HepG2 (cell line): ENCODE measurements around the gene ALKBH4. TPM values are rescaled to one million over a fixed set of nuclear protein-coding genes. Genes with fewer than 3 reads are reported as not detected.

Experiments used
- ARNT ChIP-seq: fragments of 450-650 bp; IDR thresholded peaks from 2 replicates; pipeline ENCODE4 v1.6.1; 2017
- ATF7 ChIP-seq, 2 experiments: fragments of 450-650 bp in 1 of 2; sonication (generic) in 1 of 2; formaldehyde crosslinking in 1 of 2; IDR thresholded peaks; 2 replicates each; pipeline versions ENCODE4 v1.4.0 to v1.6.1; 2016 to 2020; ENCODE audit warnings: antibody characterized with exemption in 1 of 2, mild to moderate bottlenecking in 1 of 2, missing genetic modification reagents in 1 of 2
- CBX5 ChIP-seq: sonication (generic); formaldehyde crosslinking; IDR thresholded peaks from 2 replicates; pipeline ENCODE4 v1.4.0; 2020; ENCODE audit warnings: missing genetic modification reagents, borderline replicate concordance
- CHD4 ChIP-seq: fragments of 200-600 bp; sonication (generic); IDR thresholded peaks from 2 replicates; pipeline ENCODE4 v1.7.0; 2017; ENCODE audit warnings: mild to moderate bottlenecking, low read length, borderline replicate concordance
- FOXA3 ChIP-seq: IDR thresholded peaks from 2 replicates; pipeline ENCODE4 v1.6.1; 2016; ENCODE audit warnings: missing genetic modification reagents, missing compliant biosample characterization
- GFI1 ChIP-seq: sonication (generic); formaldehyde crosslinking; IDR thresholded peaks from 2 replicates; pipeline ENCODE4 v1.5.0; 2020; ENCODE audit warnings: missing genetic modification reagents, mild to moderate bottlenecking, borderline replicate concordance
- HMGA1 ChIP-seq: sonication (generic); formaldehyde crosslinking; conservative IDR thresholded peaks from 2 replicates; pipeline ENCODE4 v1.4.0; 2020; ENCODE audit warnings: missing genetic modification reagents
- IKZF4 ChIP-seq: sonication (generic); formaldehyde crosslinking; IDR thresholded peaks from 2 replicates; pipeline ENCODE4 v1.5.1; 2020; ENCODE audit warnings: borderline replicate concordance, mild to moderate bottlenecking, low read depth, missing genetic modification reagents; ENCODE audit errors: not compliant biosample characterization
- KAT8 ChIP-seq: IDR thresholded peaks from 2 replicates; pipeline ENCODE4 v1.6.1; 2016; ENCODE audit warnings: missing genetic modification reagents, missing compliant biosample characterization
- KDM3A ChIP-seq: IDR thresholded peaks from 2 replicates; pipeline ENCODE4 v1.6.1; 2018; ENCODE audit warnings: low read depth, missing compliant biosample characterization
- LBX2 ChIP-seq: sonication (generic); formaldehyde crosslinking; IDR thresholded peaks from 2 replicates; pipeline ENCODE4 v1.5.0; 2020; ENCODE audit warnings: missing genetic modification reagents, mild to moderate bottlenecking, borderline replicate concordance
- PHB2 ChIP-seq: fragments of 450-650 bp; IDR thresholded peaks from 2 replicates; pipeline ENCODE4 v1.6.1; 2018; ENCODE audit not compliant: partially characterized antibody
- POLR2G ChIP-seq: fragments of 200-400 bp; formaldehyde crosslinking; IDR thresholded peaks from 2 replicates; pipeline ENCODE4 v1.6.1; 2018; ENCODE audit warnings: mild to moderate bottlenecking, low read depth, low read length, moderate library complexity
- PRDM10 ChIP-seq: sonication (generic); formaldehyde crosslinking; IDR thresholded peaks from 2 replicates; pipeline ENCODE4 v1.4.0; 2020; ENCODE audit warnings: low read depth, missing genetic modification reagents
- RAD51 ChIP-seq: fragments of 450-650 bp; IDR thresholded peaks from 2 replicates; pipeline ENCODE4 v1.6.1; 2016; ENCODE audit warnings: borderline replicate concordance
- REPIN1 ChIP-seq: sonication (generic); formaldehyde crosslinking; IDR thresholded peaks from 2 replicates; pipeline ENCODE4 v1.8.0; 2022; ENCODE audit warnings: missing genetic modification reagents, low read depth, mild to moderate bottlenecking, borderline replicate concordance
- SP4 ChIP-seq: sonication (generic); formaldehyde crosslinking; IDR thresholded peaks from 2 replicates; pipeline ENCODE4 v1.8.1; 2023; ENCODE audit warnings: mild to moderate bottlenecking, missing genetic modification reagents
- SRF ChIP-seq: IDR thresholded peaks from 2 replicates; pipeline ENCODE4 v1.6.1; 2011; ENCODE audit warnings: mild to moderate bottlenecking, low read depth, low read length, moderate library complexity
- STAG1 ChIP-seq: sonication (generic); formaldehyde crosslinking; IDR thresholded peaks from 2 replicates; pipeline ENCODE4 v1.4.0; 2020; ENCODE audit warnings: missing genetic modification reagents
- STAT5B ChIP-seq: sonication (generic); formaldehyde crosslinking; IDR thresholded peaks from 2 replicates; pipeline ENCODE4 v1.4.0; 2020; ENCODE audit warnings: missing genetic modification reagents
- TEAD2 ChIP-seq: sonication (generic); formaldehyde crosslinking; IDR thresholded peaks from 2 replicates; pipeline ENCODE4 v1.9.0; 2021; ENCODE audit warnings: missing genetic modification reagents
- ZFYVE20 ChIP-seq: sonication (generic); formaldehyde crosslinking; IDR thresholded peaks from 2 replicates; pipeline ENCODE4 v1.8.0; 2023; ENCODE audit warnings: low read depth, mild to moderate bottlenecking, moderate library complexity, missing genetic modification reagents, borderline replicate concordance
- ZNF12 ChIP-seq: sonication (generic); formaldehyde crosslinking; IDR thresholded peaks from 2 replicates; pipeline ENCODE4 v1.5.0; 2020; ENCODE audit warnings: missing genetic modification reagents
- ZNF232 ChIP-seq: sonication (generic); formaldehyde crosslinking; IDR thresholded peaks from 2 replicates; pipeline ENCODE4 v1.4.0; 2020; ENCODE audit warnings: missing genetic modification reagents, borderline replicate concordance
- ZNF274 ChIP-seq: sonication (generic); formaldehyde crosslinking; IDR thresholded peaks from 2 replicates; pipeline ENCODE4 v1.5.1; 2020; ENCODE audit warnings: mild to moderate bottlenecking, missing genetic modification reagents
- ZNF33B ChIP-seq: sonication (generic); formaldehyde crosslinking; IDR thresholded peaks from 2 replicates; pipeline ENCODE4 v1.5.1; 2020; ENCODE audit warnings: mild to moderate bottlenecking, missing genetic modification reagents
- ZNF577 ChIP-seq: sonication (generic); formaldehyde crosslinking; IDR thresholded peaks from 2 replicates; pipeline ENCODE4 v1.4.0; 2020; ENCODE audit warnings: mild to moderate bottlenecking, low read depth, missing genetic modification reagents, borderline replicate concordance
- ZNF772 ChIP-seq: sonication (generic); formaldehyde crosslinking; IDR thresholded peaks from 2 replicates; pipeline ENCODE4 v1.5.0; 2020; ENCODE audit warnings: mild to moderate bottlenecking, missing genetic modification reagents
- ZNF83 ChIP-seq: sonication (generic); formaldehyde crosslinking; IDR thresholded peaks from 2 replicates; pipeline ENCODE4 v1.4.0; 2020; ENCODE audit warnings: missing genetic modification reagents, mild to moderate bottlenecking, borderline replicate concordance
- polyA plus RNA-seq, 8 experiments: library from polyadenylated mRNA; depleted of rRNA in 3 of 8; stranded (reverse) in 7 of 8; unstranded in 1 of 8; fragments of >200 nt; fragmentation: Illumina TruSeq in 4 of 8; extraction: Trizol in 4 of 8; gene quantifications; 2 replicates each; pipeline versions ENCODE4 v1.2.1 to v1.2.3, GENCODE V29; 2011 to 2016; ENCODE audit warnings: low read depth in 4 of 8, missing spikeins in 1 of 8, mixed read lengths in 1 of 8; ENCODE audit not compliant: insufficient read depth in 1 of 8
- total RNA-seq, 5 experiments: library from RNA; depleted of rRNA; stranded (reverse); fragments of >200 nt; fragmentation: Illumina TruSeq; extraction: Trizol; gene quantifications; 2 replicates each; pipeline ENCODE4 v1.2.3, GENCODE V29; 2016; ENCODE audit warnings: low read depth in 1 of 5

ALKBH4 gene
- total and polyA plus RNA-seq, 2 of the 13 experiments (the other 11 are each of a cell fraction or from before 2014, with no cell fraction given): 2.6 to 8.8 TPM

GRCh38 chr7:102451371-102452054 is 13.2 kb downstream of the ALKBH4 start (continued):
- TF ChIP-seq ATF7 (IDR thresholded peaks at IDR 0.05) (no peak), ATF7 (CRISPR knock-in tag; IDR thresholded peaks at IDR 0.05) (no peak), ZNF232 (CRISPR knock-in tag) (0 out of 2 replicates have a peak, but pooled peaks have one; percentile 31), STAT5B (CRISPR knock-in tag) (no peak), SRF (no peak), GFI1 (CRISPR knock-in tag) (no peak), ZNF33B (CRISPR knock-in tag) (no peak), CHD4 (no peak), ZFYVE20 (CRISPR knock-in tag) (no peak), ZNF274 (no peak), TEAD2 (no peak), ZNF772 (CRISPR knock-in tag) (0 out of 2 replicates have a peak, but pooled peaks have one; percentile 17), KDM3A (CRISPR knock-in tag) (no peak), KAT8 (CRISPR knock-in tag) (peak; percentile 51; the same call in 1 of the 2 replicates), CBX5 (CRISPR knock-in tag) (no peak; the same call in 1 of the 2 replicates), ZNF577 (no peak), PRDM10 (CRISPR knock-in tag) (no peak), ARNT (no peak), ZNF12 (CRISPR knock-in tag) (no peak), POLR2G (peak; percentile 66), ZNF83 (CRISPR knock-in tag) (no peak), LBX2 (no peak), HMGA1 (CRISPR knock-in tag) (no peak), STAG1 (CRISPR knock-in tag) (peak; percentile 63), RAD51 (no peak), IKZF4 (CRISPR knock-in tag) (no peak), PHB2 (no peak), FOXA3 (CRISPR knock-in tag) (no peak; the same call in 1 of the 2 replicates), SP4 (CRISPR knock-in tag) (no peak), REPIN1 (CRISPR knock-in tag) (no peak)
